ENCODE measurements around the gene CKB. TPM values are rescaled to one million over a fixed set of nuclear protein-coding genes. Genes with fewer than 3 reads are reported as not detected.

The CKB gene
- total RNA-seq, 2 experiments from 2014 or later = 2.2 to 2.7 TPM

DNA sequence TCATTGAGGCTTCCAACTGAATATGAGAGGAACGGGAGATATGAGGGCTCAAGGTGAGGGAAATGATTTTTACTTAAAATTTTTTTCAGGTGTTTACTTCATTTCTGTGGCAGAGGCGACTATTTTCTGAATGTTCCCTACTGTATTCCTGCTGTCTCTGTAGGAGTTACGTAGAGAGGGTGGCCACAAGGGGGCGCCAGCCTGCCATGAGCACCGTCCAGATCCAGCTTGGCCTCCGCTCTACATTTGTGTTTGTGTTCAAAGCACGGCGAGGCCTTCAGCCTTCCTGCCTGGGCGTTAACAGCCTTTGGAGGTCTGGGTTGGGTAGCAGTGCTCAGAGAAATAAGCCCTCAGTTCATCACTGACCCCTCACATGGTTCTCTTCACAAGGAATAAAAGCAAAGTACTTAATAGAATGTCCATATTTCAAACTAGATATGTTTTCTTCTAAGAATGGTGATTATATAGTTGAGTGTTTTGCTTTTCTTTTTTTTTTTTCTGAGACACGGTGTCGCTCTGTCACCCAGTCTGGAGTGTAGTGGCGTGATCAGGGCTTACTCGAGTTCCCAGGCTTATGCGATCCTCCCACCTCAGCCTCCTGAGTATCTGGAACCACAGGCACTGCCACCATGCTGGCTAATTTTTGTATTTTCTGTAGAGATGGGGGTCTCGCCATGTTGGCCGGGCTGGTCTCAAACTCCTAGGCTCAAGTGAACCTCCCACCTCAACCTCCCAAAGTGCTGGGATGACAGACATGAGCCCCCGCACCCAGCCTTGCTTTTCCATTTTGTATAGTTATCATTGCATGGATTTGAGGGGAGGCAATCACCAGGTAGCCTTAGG is 22.3 kb downstream of the CKB start:
- ChIA-PET CTCF (interaction anchor here (0.6 to 2.4 kb wide), 17 partner anchors 9 to 119 kb away, joined by 3 to 18 read pairs (median 3); no protein-coding TSS in a partner anchor), POLR2A (interaction anchor here (1.2 kb wide), 1 partner anchor 10 kb away, joined by 3 read pairs; no protein-coding TSS in a partner anchor)
- Mint-ChIP-seq H3K4me1 (ENCODE audit: low read depth) (no peaks in the 10 kb centered on the region), H3K27ac (no peak overlapping the region), H3K4me3 (no peak overlapping the region), H3K27me3 (ENCODE audit: low read depth) (no peaks in the 10 kb centered on the region), H3K9me3 (ENCODE audit: insufficient read depth) (no peaks in the 10 kb centered on the region), H3K36me3 (ENCODE audit: low read depth) (peaks cover 45% of the 10 kb centered on the region)
- DNase-seq = peak; percentile 85
- peak; percentile 96 for ATAC-seq

DNA sequence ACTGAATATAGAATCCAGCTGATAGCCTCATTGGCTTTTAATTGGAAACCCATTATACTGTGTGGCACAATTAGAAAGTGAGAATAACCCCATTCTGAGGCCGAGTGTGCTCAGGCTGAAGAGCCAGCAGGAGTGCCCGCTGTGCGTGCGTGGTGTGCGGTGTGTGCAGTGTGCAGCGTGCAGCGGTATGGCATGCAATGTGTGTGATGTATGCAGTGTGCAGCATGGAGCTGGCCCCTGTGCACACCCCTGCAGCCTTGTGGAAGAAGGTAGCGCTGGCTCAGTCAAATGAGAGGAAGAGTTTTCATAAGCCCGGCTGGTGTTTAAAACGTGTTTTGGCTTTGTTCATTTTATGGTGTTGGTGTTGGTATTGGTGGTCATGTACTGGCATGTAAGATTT is 22.9 kb downstream of the CKB start:
- DNase-seq = no peak
- H3K27ac Mint-ChIP-seq = no peak overlapping the region
- peaks cover 43% of the 10 kb centered on the region for H3K36me3 Mint-ChIP-seq (ENCODE audit: low read depth)
- H3K4me1 Mint-ChIP-seq (ENCODE audit: low read depth) = no peaks in the 10 kb centered on the region
- ChIA-PET POLR2A (no interaction called here), CTCF (interaction anchor here (0.6 to 2.4 kb wide), 15 partner anchors 8 to 108 kb away, joined by 3 to 18 read pairs (median 3); no protein-coding TSS in a partner anchor)
- no peaks in the 10 kb centered on the region for H3K27me3 Mint-ChIP-seq (ENCODE audit: low read depth)
- ATAC-seq = peak; percentile 32
- H3K4me3 Mint-ChIP-seq = no peak overlapping the region
- no peaks in the 10 kb centered on the region for H3K9me3 Mint-ChIP-seq (ENCODE audit: insufficient read depth)

DNA sequence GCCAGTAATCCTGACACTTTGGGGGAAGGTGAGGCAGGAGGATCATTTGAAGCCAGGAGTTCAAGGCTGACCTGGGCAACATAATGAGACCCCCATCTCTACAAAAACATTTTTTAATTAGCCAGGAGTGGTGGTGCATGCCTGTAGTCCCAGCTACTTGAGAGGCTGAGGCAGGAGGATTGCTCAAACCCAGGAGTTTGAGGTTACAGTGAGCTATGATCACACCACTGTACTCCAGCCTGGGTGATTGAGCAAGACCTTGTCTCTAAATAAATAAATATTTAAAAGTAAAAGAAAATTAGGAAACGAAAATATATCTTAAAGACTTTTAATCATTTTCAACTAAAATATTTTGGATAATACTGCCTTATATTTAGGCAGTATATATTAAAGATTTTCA is 25.9 kb downstream of the CKB start:
- Mint-ChIP-seq H3K4me3 (no peak overlapping the region), H3K27ac (no peak overlapping the region), H3K27me3 (ENCODE audit: low read depth) (no peaks in the 10 kb centered on the region), H3K4me1 (ENCODE audit: low read depth) (no peaks in the 10 kb centered on the region), H3K36me3 (ENCODE audit: low read depth) (peaks cover 27% of the 10 kb centered on the region), H3K9me3 (ENCODE audit: insufficient read depth) (no peaks in the 10 kb centered on the region)
- DNase-seq (no peak), ATAC-seq (no peak)
- ChIA-PET POLR2A (no interaction called here), CTCF (no interaction called here)

DNA sequence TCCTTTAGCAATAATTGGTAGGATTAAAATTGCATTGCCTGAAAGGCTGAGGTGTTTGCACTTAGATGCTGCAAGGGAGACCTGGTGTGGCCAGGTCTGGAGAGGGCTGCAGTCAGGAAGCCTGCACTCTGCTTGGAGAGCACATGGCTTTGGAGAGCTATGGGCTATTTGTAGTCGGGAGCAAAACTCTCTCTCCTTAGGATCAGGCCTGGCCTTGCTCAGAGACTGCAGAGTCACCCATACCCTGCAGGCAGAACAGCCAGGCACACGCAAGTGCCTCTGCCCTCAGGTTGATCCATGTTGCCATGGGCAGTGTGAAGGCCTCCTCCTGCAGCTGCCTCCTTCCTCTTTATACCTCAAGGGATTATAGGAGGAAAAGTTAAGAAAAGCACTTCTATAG is 26.8 kb downstream of the CKB start:
- H3K9me3 Mint-ChIP-seq (ENCODE audit: insufficient read depth) = no peaks in the 10 kb centered on the region
- DNase-seq (no peak), ATAC-seq (no peak)
- no peak overlapping the region for H3K4me3 Mint-ChIP-seq
- H3K36me3 Mint-ChIP-seq (ENCODE audit: low read depth) = peaks cover 28% of the 10 kb centered on the region
- ChIA-PET POLR2A (no interaction called here), CTCF (no interaction called here)
- no peak overlapping the region for H3K27ac Mint-ChIP-seq
- H3K4me1 Mint-ChIP-seq (ENCODE audit: low read depth) = no peaks in the 10 kb centered on the region
- H3K27me3 Mint-ChIP-seq (ENCODE audit: low read depth) = no peaks in the 10 kb centered on the region

DNA sequence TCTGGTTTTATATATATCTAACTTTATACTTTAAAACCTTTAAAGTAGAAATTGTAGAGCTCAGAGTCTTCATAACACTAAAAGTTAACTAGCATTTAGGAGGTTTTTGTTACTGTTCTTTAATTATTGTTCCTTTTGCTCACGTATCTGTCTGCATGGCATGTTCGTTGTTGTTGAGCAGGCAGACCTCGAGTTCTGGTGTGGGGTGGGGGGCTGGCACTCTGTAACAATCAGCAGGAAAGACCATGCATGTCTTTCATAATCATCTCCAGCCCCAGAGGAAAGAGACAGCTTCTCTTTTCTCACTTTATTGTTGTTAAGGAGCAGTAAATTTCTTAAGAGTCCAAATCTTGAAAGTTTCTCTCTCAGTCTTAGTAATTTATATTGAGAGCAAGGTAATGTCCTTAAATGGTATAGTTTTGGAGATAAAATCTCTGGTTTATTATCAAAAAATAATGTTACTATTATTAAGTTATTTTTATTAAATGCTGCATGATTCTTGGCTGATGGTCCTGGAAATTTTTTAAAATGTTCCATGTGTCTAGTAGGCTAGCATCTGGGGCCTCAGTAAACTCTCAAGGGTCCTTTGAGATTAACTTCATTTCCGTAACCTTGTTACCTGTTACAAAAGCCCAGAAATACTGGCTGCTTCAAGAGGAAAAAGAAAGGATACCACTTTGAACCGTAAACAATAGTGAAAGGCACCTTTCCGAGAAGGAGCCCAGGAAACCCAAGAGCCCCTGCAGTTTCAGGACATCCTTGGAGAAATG is 30.3 kb downstream of the CKB start:
- no peak overlapping the region for H3K27ac Mint-ChIP-seq
- peaks cover 26% of the 10 kb centered on the region for H3K36me3 Mint-ChIP-seq (ENCODE audit: low read depth)
- H3K4me1 Mint-ChIP-seq (ENCODE audit: low read depth) = no peaks in the 10 kb centered on the region
- ATAC-seq (no peak), DNase-seq (no peak)
- H3K9me3 Mint-ChIP-seq (ENCODE audit: insufficient read depth) = no peaks in the 10 kb centered on the region
- no peak overlapping the region for H3K4me3 Mint-ChIP-seq
- POLR2A ChIA-PET = no interaction called here
- no peaks in the 10 kb centered on the region for H3K27me3 Mint-ChIP-seq (ENCODE audit: low read depth)
- CTCF ChIA-PET = interaction anchor here (1.7 kb wide), 1 partner anchor 8 kb away, joined by 8 read pairs; no protein-coding TSS in a partner anchor

DNA sequence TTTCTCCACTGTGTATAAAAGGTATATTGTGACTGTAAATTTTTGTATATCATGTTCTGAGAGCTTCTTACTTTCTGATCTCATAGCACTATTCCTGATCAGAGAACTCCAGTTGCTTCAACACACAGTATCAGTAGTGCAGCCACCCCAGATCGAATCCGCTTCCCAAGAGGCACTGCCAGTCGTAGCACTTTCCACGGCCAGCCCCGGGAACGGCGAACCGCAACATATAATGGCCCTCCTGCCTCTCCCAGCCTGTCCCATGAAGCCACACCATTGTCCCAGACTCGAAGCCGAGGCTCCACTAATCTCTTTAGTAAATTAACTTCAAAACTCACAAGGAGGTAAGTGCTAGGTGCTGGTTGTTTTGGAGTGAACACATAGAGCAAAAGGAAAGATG is 30.9 kb downstream of the CKB start:
- Mint-ChIP-seq H3K27ac (peak overlapping the region; percentile 1), H3K27me3 (ENCODE audit: low read depth) (no peaks in the 10 kb centered on the region), H3K9me3 (ENCODE audit: insufficient read depth) (no peaks in the 10 kb centered on the region), H3K36me3 (ENCODE audit: low read depth) (peaks cover 27% of the 10 kb centered on the region), H3K4me3 (no peak overlapping the region), H3K4me1 (ENCODE audit: low read depth) (no peaks in the 10 kb centered on the region)
- ChIA-PET CTCF (interaction anchor here (1.7 kb wide), 1 partner anchor 8 kb away, joined by 8 read pairs; no protein-coding TSS in a partner anchor), POLR2A (no interaction called here)
- DNase-seq (no peak), ATAC-seq (no peak)

DNA sequence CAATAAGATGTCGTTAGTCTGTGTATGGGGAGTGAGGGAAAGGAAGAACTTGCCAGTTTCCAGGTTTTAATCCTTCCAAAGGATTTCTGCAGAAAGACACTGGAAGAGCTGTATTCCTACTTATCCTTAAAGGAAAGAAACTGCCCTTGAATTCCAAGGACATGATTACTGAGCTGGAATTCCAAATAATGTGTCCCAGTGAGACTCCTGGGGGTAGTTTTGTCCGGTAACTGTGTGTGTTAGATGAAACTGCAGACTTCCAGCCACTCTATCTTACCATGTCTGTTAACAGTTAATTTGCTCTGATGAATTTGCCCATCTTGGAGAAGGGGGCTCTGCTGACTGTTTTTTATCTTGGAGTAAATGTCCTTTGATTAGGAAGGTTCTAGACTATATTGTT is 33.0 kb downstream of the CKB start:
- Mint-ChIP-seq H3K4me1 (ENCODE audit: low read depth) (no peaks in the 10 kb centered on the region), H3K4me3 (no peak overlapping the region), H3K9me3 (ENCODE audit: insufficient read depth) (no peaks in the 10 kb centered on the region), H3K36me3 (ENCODE audit: low read depth) (peaks cover 18% of the 10 kb centered on the region), H3K27ac (no peak overlapping the region), H3K27me3 (ENCODE audit: low read depth) (no peaks in the 10 kb centered on the region)
- DNase-seq = no peak
- ChIA-PET CTCF (interaction anchor here (1.1 to 1.2 kb wide), 2 partner anchors 9 to 98 kb away, joined by 3 read pairs; no protein-coding TSS in a partner anchor), POLR2A (no interaction called here)
- ATAC-seq = no peak

DNA sequence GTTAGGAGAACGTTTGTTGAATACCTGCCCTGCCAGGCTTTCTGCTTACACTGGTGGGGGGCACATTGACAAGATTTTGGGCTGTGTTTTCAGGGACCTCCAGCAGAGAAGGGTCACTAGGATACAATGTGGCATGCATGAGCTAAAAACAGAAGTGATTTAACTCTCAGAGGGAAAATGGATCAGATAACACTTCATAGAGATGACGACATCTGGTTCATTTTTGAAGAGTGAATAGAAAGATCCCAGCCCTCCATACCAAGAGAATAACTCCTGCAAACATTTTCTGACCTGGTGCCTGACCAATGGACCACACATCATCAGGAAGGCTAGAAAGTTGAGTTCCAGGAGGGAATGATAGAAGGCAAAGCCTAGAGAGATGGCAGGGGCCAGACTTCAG is 33.7 kb downstream of the CKB start:
- H3K27me3 Mint-ChIP-seq (ENCODE audit: low read depth) = no peaks in the 10 kb centered on the region
- no peak overlapping the region for H3K4me3 Mint-ChIP-seq
- peaks cover 18% of the 10 kb centered on the region for H3K36me3 Mint-ChIP-seq (ENCODE audit: low read depth)
- POLR2A ChIA-PET = no interaction called here
- no peaks in the 10 kb centered on the region for H3K4me1 Mint-ChIP-seq (ENCODE audit: low read depth)
- no peaks in the 10 kb centered on the region for H3K9me3 Mint-ChIP-seq (ENCODE audit: insufficient read depth)
- H3K27ac Mint-ChIP-seq = no peak overlapping the region
- DNase-seq (no peak), ATAC-seq (no peak)
- CTCF ChIA-PET = interaction anchor here (1.1 to 1.2 kb wide), 2 partner anchors 10 to 98 kb away, joined by 3 read pairs; no protein-coding TSS in a partner anchor

DNA sequence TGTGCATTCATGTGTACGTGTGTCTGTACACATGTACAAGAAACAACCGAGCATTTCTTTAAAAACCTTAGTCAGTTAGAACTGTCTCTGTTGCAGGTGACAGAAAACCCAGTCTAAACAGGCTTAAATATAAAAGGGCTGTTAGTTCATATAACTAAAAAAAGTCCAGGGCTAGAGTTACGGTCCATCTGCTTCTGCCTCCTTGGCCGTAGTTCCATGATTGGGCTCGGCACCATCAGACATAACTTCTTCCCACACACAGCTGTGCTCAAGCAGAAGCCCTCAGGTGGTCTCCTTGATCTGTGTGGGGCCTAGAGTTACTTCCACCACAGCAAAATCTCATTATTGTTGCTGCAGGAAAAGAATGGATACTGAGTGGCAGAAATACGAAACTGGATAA is 34.6 kb downstream of the CKB start:
- Mint-ChIP-seq H3K27me3 (ENCODE audit: low read depth) (no peaks in the 10 kb centered on the region), H3K9me3 (ENCODE audit: insufficient read depth) (no peaks in the 10 kb centered on the region), H3K36me3 (ENCODE audit: low read depth) (peaks cover 23% of the 10 kb centered on the region), H3K27ac (no peak overlapping the region), H3K4me1 (ENCODE audit: low read depth) (no peaks in the 10 kb centered on the region), H3K4me3 (no peak overlapping the region)
- ATAC-seq (no peak), DNase-seq (no peak)
- ChIA-PET CTCF (interaction anchor here (2.4 kb wide), 1 partner anchor 11 kb away, joined by 15 read pairs; no protein-coding TSS in a partner anchor), POLR2A (no interaction called here)

DNA sequence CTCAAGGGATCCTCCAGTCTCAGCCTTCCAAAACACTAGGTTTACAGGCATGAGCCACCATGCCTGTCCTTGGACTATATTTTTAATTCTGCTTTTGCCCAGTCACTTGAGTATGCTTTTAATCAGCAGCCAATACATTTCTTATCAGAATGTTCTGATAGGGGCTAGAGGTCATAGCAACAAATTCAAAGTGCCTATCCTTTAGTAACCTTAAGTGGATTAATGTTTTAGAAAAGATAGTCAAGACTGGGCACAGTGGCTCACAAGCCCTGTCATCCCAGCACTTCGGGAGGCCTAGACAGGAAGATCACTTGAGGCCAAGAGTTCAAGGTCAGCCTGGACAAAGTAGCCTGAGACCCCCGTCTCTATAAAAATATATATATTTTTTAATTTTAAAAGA is 37.1 kb downstream of the CKB start:
- Mint-ChIP-seq H3K9me3 (ENCODE audit: insufficient read depth) (no peaks in the 10 kb centered on the region), H3K27ac (no peak overlapping the region), H3K36me3 (ENCODE audit: low read depth) (peaks cover 29% of the 10 kb centered on the region), H3K4me3 (no peak overlapping the region), H3K27me3 (ENCODE audit: low read depth) (no peaks in the 10 kb centered on the region), H3K4me1 (ENCODE audit: low read depth) (peaks cover 10% of the 10 kb centered on the region)
- ChIA-PET POLR2A (no interaction called here), CTCF (interaction anchor here (2.4 kb wide), 1 partner anchor 14 kb away, joined by 15 read pairs; no protein-coding TSS in a partner anchor)
- DNase-seq (no peak), ATAC-seq (no peak)

DNA sequence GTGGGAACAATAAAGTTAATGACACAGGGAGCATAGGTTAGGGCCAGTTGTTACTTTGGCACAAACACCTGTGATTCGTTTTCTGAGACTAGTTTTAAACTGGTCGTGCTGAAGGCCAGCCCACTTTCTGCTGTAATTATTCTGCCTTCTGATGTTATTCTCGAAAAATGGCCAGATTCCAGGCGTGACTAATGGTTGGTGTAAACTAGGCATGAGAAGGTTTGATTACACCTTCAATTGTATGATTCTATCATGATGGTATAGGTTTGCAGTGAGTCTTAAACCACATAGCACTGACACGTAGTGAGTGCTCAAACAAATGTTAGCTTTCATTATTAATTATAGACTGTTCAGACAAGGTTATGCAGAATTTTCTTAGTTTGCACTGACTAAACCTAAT is 39.0 kb downstream of the CKB start:
- Mint-ChIP-seq H3K36me3 (ENCODE audit: low read depth) (peaks cover 34% of the 10 kb centered on the region), H3K9me3 (ENCODE audit: insufficient read depth) (no peaks in the 10 kb centered on the region), H3K27ac (no peak overlapping the region), H3K4me1 (ENCODE audit: low read depth) (peaks cover 15% of the 10 kb centered on the region), H3K4me3 (no peak overlapping the region), H3K27me3 (ENCODE audit: low read depth) (no peaks in the 10 kb centered on the region)
- ATAC-seq (no peak), DNase-seq (no peak)
- CTCF ChIA-PET = no interaction called here
- POLR2A ChIA-PET = no interaction called here

DNA sequence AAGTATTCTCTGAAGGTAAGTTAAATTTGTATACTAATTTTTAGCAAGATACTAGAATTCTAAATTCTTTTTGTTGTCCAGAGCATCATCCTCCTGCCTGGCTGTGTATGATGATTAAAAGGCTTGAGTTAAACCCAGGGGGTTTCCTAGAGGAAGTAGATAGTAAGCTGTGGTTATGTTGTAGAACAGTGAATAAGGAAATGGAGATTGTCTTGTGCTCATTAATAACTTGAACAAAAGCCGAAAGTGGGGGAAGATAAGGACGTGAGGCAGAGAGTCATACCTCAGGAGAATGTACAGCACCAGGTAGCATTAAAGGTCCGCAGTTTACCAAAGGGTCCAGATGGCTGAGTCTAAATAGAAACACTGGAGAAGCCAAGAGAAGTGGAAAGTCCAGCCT is 42.0 kb downstream of the CKB start:
- Mint-ChIP-seq H3K27ac (peak overlapping the region; percentile 55), H3K27me3 (ENCODE audit: low read depth) (no peaks in the 10 kb centered on the region), H3K4me3 (no peak overlapping the region), H3K36me3 (ENCODE audit: low read depth) (peaks cover 41% of the 10 kb centered on the region), H3K4me1 (ENCODE audit: low read depth) (peaks cover 15% of the 10 kb centered on the region), H3K9me3 (ENCODE audit: insufficient read depth) (no peaks in the 10 kb centered on the region)
- DNase-seq (no peak), ATAC-seq (peak; percentile 66)
- CTCF ChIA-PET = interaction anchor here (1.1 kb wide), 1 partner anchor 38 kb away, joined by 4 read pairs; no protein-coding TSS in a partner anchor
- POLR2A ChIA-PET = no interaction called here

All from activated CD8-positive, alpha-beta T cell treated with anti-CD3 and anti-CD28 coated beads, Interleukin-2, amount 10 ng/mL, durations not matched to agents 7 days and 5 days (primary cell).